Spleen (tissue), 11 donors: Measurements from ENCODE around the gene MOSPD3. TPM values are rescaled to one million over a fixed set of nuclear protein-coding genes. Genes with fewer than 3 reads are reported as not detected.

Experiments used
- DNase-seq: peaks from one replicate; pipeline ENCODE4 v3.0.0-alpha.2; 2020
- H3K27ac ChIP-seq, 8 donors: fragments of 200-600 bp; sonication (generic) in 7 of 8; 1 replicate in 4 of 8; 2 replicates in 4 of 8; pipeline versions ENCODE4 v1.5.0 to v1.8.0; 2016 to 2021; ENCODE audit warnings: inconsistent platforms in 4 of 8, mild to moderate bottlenecking in 4 of 8, moderate library complexity in 1 of 8
- H3K27me3 ChIP-seq, 7 donors: fragments of 200-600 bp; sonication (generic) in 6 of 7; replicated peaks in 1 of 7; 1 replicate in 4 of 7; 2 replicates in 3 of 7; pipeline versions ENCODE4 v1.5.0 to v1.8.0; 2016 to 2021; ENCODE audit warnings: inconsistent platforms in 3 of 7, mild to moderate bottlenecking in 1 of 7
- H3K36me3 ChIP-seq, 6 donors: fragments of 200-600 bp; sonication (generic) in 5 of 6; 1 replicate in 4 of 6; 2 replicates in 2 of 6; pipeline versions ENCODE4 v1.5.0 to v1.8.0; 2016 to 2021; ENCODE audit warnings: inconsistent platforms in 2 of 6
- H3K4me1 ChIP-seq, 6 donors: fragments of 200-600 bp; sonication (generic) in 5 of 6; 1 replicate in 3 of 6; 2 replicates in 3 of 6; pipeline versions ENCODE4 v1.5.0 to v1.8.0; 2016 to 2021; ENCODE audit warnings: inconsistent platforms in 3 of 6
- H3K4me3 ChIP-seq, 8 donors: fragments of 200-600 bp; sonication (generic) in 7 of 8; 1 replicate in 4 of 8; 2 replicates in 4 of 8; pipeline versions ENCODE4 v1.5.0 to v1.8.0; 2016 to 2021; ENCODE audit warnings: inconsistent platforms in 4 of 8, mild to moderate bottlenecking in 4 of 8, moderate library complexity in 2 of 8
- H3K9me3 ChIP-seq, 8 donors: fragments of 200-600 bp; sonication (generic) in 7 of 8; 1 replicate in 4 of 8; 2 replicates in 4 of 8; pipeline versions ENCODE4 v1.5.0 to v1.8.0; 2016 to 2021; ENCODE audit warnings: inconsistent platforms in 4 of 8
- CTCF ChIP-seq, 11 experiments: fragments of 200-600 bp in 7 of 11; fragments of 450-650 bp in 4 of 11; sonication (generic) in 4 of 11; IDR thresholded peaks in 8 of 11; conservative IDR thresholded peaks in 3 of 11; 1 replicate in 7 of 11; 2 replicates in 4 of 11; pipeline versions ENCODE4 v1.4.0 to v1.8.0; 2016 to 2021; ENCODE audit warnings: antibody characterized with exemption in 11 of 11, inconsistent platforms in 4 of 11, mild to moderate bottlenecking in 1 of 11
- POLR2A ChIP-seq, 3 donors: fragments of 450-650 bp; IDR thresholded peaks; one replicate each; pipeline ENCODE4 v1.5.1; 2017; ENCODE audit warnings: antibody characterized with exemption in 3 of 3, mild to moderate bottlenecking in 1 of 3
- POLR2AphosphoS5 ChIP-seq, 3 donors: sonication (generic); formaldehyde crosslinking; IDR thresholded peaks; one replicate each; pipeline ENCODE4 v1.5.1; 2017; ENCODE audit warnings: antibody characterized with exemption in 3 of 3
- WGBS, 5 donors: extraction: QIAGEN DNeasy Blood & Tissue Kit in 3 of 5; methylation state at CpG; one replicate each; pipeline versions ENCODE4 v1.1.5 to v1.1.7; 2013 to 2018; 5-methylcytosine and 5-hydroxymethylcytosine counted together
- intact Hi-C: fragments of 100-400 bp; cut with DNase I; formaldehyde crosslinking; loops from one replicate; pipeline ENCODE4 v1.15.0; 2023; ENCODE audit warnings: low total_unique reads
- polyA plus RNA-seq, 3 donors: library from polyadenylated mRNA; stranded (reverse); fragments of 200-250 nt; gene quantifications; one replicate each; pipeline ENCODE4 v1.2.1, GENCODE V29; 2013
- total RNA-seq, 7 donors: library from RNA; depleted of rRNA in 3 of 7; stranded (reverse); fragments of >200 nt in 3 of 7; fragmentation: NEBNext Ultra II Directional in 4 of 7; extraction: Animal tissue kit (Norgen Biotek cat#: 25700) in 4 of 7; gene quantifications; one replicate each; pipeline versions ENCODE4 v1.1.0 to v1.2.1, GENCODE V29; 2016 to 2021
- donor health status: healthy with polysubstance abuse.
- donor health status: DM: no; HTN: no; CAD: no; lungs with moderate emphysema.
- donor health status: DM: no; HTN: no; CAD: no.
- donor health status: Bipolar disorder and iron deficiency.
- donor health status: healthy.
- donor health status: DM: no; HTN: no; CAD: no.
- donor health status: DM: yes; HTN: yes; CAD: no.

Gene MOSPD3
- total and polyA plus RNA-seq, 10 donors: 11.2 to 20.4 (median 15.1) TPM

- H3K36me3 ChIP-seq: peaks cover 20 to 96% (median 84%) of the 10 kb centered on the region in 6 donors
- H3K27ac ChIP-seq: no peak overlapping the region
- no peak for DNase-seq
- peak in 2 of 3 donors; percentile 24 to 54 for TF ChIP-seq POLR2AphosphoS5 (IDR thresholded peaks at IDR 0.05)
- no peak for TF ChIP-seq POLR2A (IDR thresholded peaks at IDR 0.05)
- intact Hi-C loops: no loop called here
- H3K9me3 ChIP-seq: no peaks in the 10 kb centered on the region
- peaks cover 14 to 35% (median 25%) of the 10 kb centered on the region in 6 donors for H3K4me1 ChIP-seq
- WGBS, 5 donors: 95 to 98% (median 95%) methylated on average over 21 to 28 of the region's 28 CpGs
- no peaks in the 10 kb centered on the region for H3K27me3 ChIP-seq
- H3K4me3 ChIP-seq: no peak overlapping the region
Measured at GRCh38 chr7:100578246-100579183, 33.8 kb upstream of the MOSPD3 start.

GRCh38 chr7:100580466-100581283 lies 31.7 kb upstream of the MOSPD3 start:
- H3K27ac ChIP-seq: peak overlapping the region in 2 of 8 donors; percentile 98 to 100
- intact Hi-C loops: no loop called here
- H3K27me3 ChIP-seq: no peaks in the 10 kb centered on the region
- H3K4me1 ChIP-seq: peaks cover 14 to 52% (median 43%) of the 10 kb centered on the region in 6 donors
- no peak for DNase-seq
- 87 to 94% (median 88%) methylated on average over 11 of the region's 11 CpGs for WGBS, 5 donors
- no peak overlapping the region for H3K4me3 ChIP-seq
- peaks cover 20 to 75% (median 64%) of the 10 kb centered on the region in 6 donors for H3K36me3 ChIP-seq
- no peak for TF ChIP-seq CTCF (IDR thresholded peaks at IDR 0.05 in 8 of 11, conservative IDR thresholded peaks at IDR 0.05 in 3 of 11)
- peak; percentile 22 to 46 (median 28) for TF ChIP-seq POLR2AphosphoS5 (IDR thresholded peaks at IDR 0.05)
- TF ChIP-seq POLR2A (IDR thresholded peaks at IDR 0.05): no peak
- no peaks in the 10 kb centered on the region for H3K9me3 ChIP-seq

- Histone ChIP-seq H3K4me1 (peaks cover 16 to 59% (median 47%) of the 10 kb centered on the region in 6 donors), H3K36me3 (peaks cover 20 to 61% (median 49%) of the 10 kb centered on the region in 6 donors), H3K27ac (peak overlapping the region; percentile 91 to 100 (median 98)), H3K27me3 (no peaks in the 10 kb centered on the region), H3K4me3 (peak overlapping the region in 2 of 8 donors; percentile 74 to 88), H3K9me3 (no peaks in the 10 kb centered on the region)
- TF ChIP-seq POLR2A (IDR thresholded peaks at IDR 0.05) (no peak), POLR2AphosphoS5 (IDR thresholded peaks at IDR 0.05) (peak in 1 of 3 donors; percentile 32)
- 88 to 95% (median 90%) methylated on average over 11 to 20 of the region's 20 CpGs for WGBS, 5 donors
- intact Hi-C loops: no loop called here
- peak; percentile 76 for DNase-seq
Measured at GRCh38 chr7:100582041-100582579, 30.2 kb upstream of the MOSPD3 start.

- peaks cover 18 to 64% (median 52%) of the 10 kb centered on the region in 6 donors for H3K4me1 ChIP-seq
- peak overlapping the region; percentile 91 to 100 (median 98) for H3K27ac ChIP-seq
- 57 to 72% (median 62%) methylated on average over 11 of the region's 11 CpGs for WGBS, 5 donors
- H3K36me3 ChIP-seq: peaks cover 19 to 55% (median 44%) of the 10 kb centered on the region in 6 donors
- no peak for TF ChIP-seq POLR2AphosphoS5 (IDR thresholded peaks at IDR 0.05)
- no peak for TF ChIP-seq CTCF (IDR thresholded peaks at IDR 0.05 in 8 of 11, conservative IDR thresholded peaks at IDR 0.05 in 3 of 11)
- no peak for TF ChIP-seq POLR2A (IDR thresholded peaks at IDR 0.05)
- H3K27me3 ChIP-seq: no peaks in the 10 kb centered on the region
- DNase-seq: peak; percentile 70
- no peaks in the 10 kb centered on the region for H3K9me3 ChIP-seq
- H3K4me3 ChIP-seq: peak overlapping the region in 6 of 8 donors; percentile 67 to 98 (median 88)
- intact Hi-C loops: no loop called here
Measured at GRCh38 chr7:100582650-100583049, 29.7 kb upstream of the MOSPD3 start.
